H9 (cell line): Measurements from ENCODE around the gene MSI2. TPM values are rescaled to one million over a fixed set of nuclear protein-coding genes. Genes with fewer than 3 reads are reported as not detected.
A peak's percentile ranks its signal among the peaks of the same experiment; 100 is the strongest.

ENCODE experiments used
- DNase-seq: peaks from one replicate; pipeline ENCODE4 v3.0.0-alpha.2; 2017
- H2AFZ ChIP-seq: one replicate; pipeline ENCODE4 v1.6.1; 2013; ENCODE audit warnings: mild to moderate bottlenecking, low read length, control low read depth, moderate library complexity
- H2AK5ac ChIP-seq: 2 replicates; pipeline ENCODE4 v1.6.1; 2013; ENCODE audit warnings: low read length, control low read depth, mixed read lengths; ENCODE audit not compliant: insufficient read length
- H2BK120ac ChIP-seq: one replicate; pipeline ENCODE4 v1.6.1; 2013; ENCODE audit warnings: low read depth, mild to moderate bottlenecking, low read length, control low read depth, inconsistent platforms; ENCODE audit not compliant: poor library complexity, severe bottlenecking
- H2BK12ac ChIP-seq: 2 replicates; pipeline ENCODE4 v1.6.1; 2013; ENCODE audit warnings: low read length, control low read depth, mixed read lengths, low read depth; ENCODE audit not compliant: insufficient read length
- H2BK15ac ChIP-seq: 2 replicates; pipeline ENCODE4 v1.6.1; 2013; ENCODE audit warnings: low read depth, low read length, control low read depth
- H2BK20ac ChIP-seq: one replicate; pipeline ENCODE4 v1.6.1; 2013; ENCODE audit warnings: low read depth, mild to moderate bottlenecking, low read length, control low read depth, inconsistent platforms; ENCODE audit not compliant: poor library complexity, severe bottlenecking
- H2BK5ac ChIP-seq: 2 replicates; pipeline ENCODE4 v1.6.1; 2013; ENCODE audit warnings: low read length, control low read depth, mixed read lengths; ENCODE audit not compliant: insufficient read length
- H3K14ac ChIP-seq: 2 replicates; pipeline ENCODE4 v1.6.1; 2013; ENCODE audit warnings: low read length, control low read depth; ENCODE audit not compliant: insufficient read depth
- H3K18ac ChIP-seq: 2 replicates; pipeline ENCODE4 v1.6.1; 2013; ENCODE audit warnings: low read depth, mild to moderate bottlenecking, mixed read lengths, low read length, control low read depth; ENCODE audit not compliant: insufficient read length
- H3K23ac ChIP-seq: 2 replicates; pipeline ENCODE4 v1.6.1; 2013; ENCODE audit warnings: low read length, control low read depth, mixed read lengths, low read depth; ENCODE audit not compliant: insufficient read length
- H3K23me2 ChIP-seq: 2 replicates; pipeline ENCODE4 v1.6.1; 2013; ENCODE audit warnings: low read depth, mild to moderate bottlenecking, mixed read lengths, low read length, control low read depth; ENCODE audit not compliant: insufficient read length, poor library complexity, severe bottlenecking
- H3K27ac ChIP-seq: 2 replicates; pipeline ENCODE4 v1.5.1; 2013; ENCODE audit warnings: low read length, control low read depth, mixed read lengths, low read depth; ENCODE audit not compliant: insufficient read length
- H3K27me3 ChIP-seq: 2 replicates; pipeline ENCODE4 v1.6.1; 2013; ENCODE audit warnings: low read length, control low read depth, inconsistent platforms; ENCODE audit not compliant: insufficient read depth
- H3K4ac ChIP-seq: 2 replicates; pipeline ENCODE4 v1.6.1; 2013; ENCODE audit warnings: low read depth, mild to moderate bottlenecking, control low read depth, inconsistent platforms, low read length, moderate library complexity
- H3K4me1 ChIP-seq: 2 replicates; pipeline ENCODE4 v1.6.1; 2013; ENCODE audit warnings: low read length, control low read depth, inconsistent platforms; ENCODE audit not compliant: insufficient read depth
- H3K4me2 ChIP-seq: 2 replicates; pipeline ENCODE4 v1.6.1; 2013; ENCODE audit warnings: low read length, control low read depth, mixed read lengths; ENCODE audit not compliant: insufficient read length, insufficient read depth
- H3K56ac ChIP-seq: 2 replicates; pipeline ENCODE4 v1.6.1; 2013; ENCODE audit warnings: low read depth, mild to moderate bottlenecking, mixed read lengths, low read length, control low read depth; ENCODE audit not compliant: insufficient read length
- H3K79me1 ChIP-seq: 2 replicates; pipeline ENCODE4 v1.6.1; 2013; ENCODE audit warnings: low read depth, mild to moderate bottlenecking, moderate library complexity, low read length, control low read depth, inconsistent platforms; ENCODE audit not compliant: insufficient read depth, poor library complexity, severe bottlenecking
- H3K79me2 ChIP-seq: 2 replicates; pipeline ENCODE4 v1.6.1; 2013; ENCODE audit warnings: low read length, control low read depth, inconsistent platforms; ENCODE audit not compliant: insufficient read depth
- H3K9ac ChIP-seq: 2 replicates; pipeline ENCODE4 v1.6.1; 2013; ENCODE audit warnings: low read length, control low read depth, mixed read lengths; ENCODE audit not compliant: insufficient read length; ENCODE audit errors: extremely low read depth
- H3K9me3 ChIP-seq: one replicate; pipeline ENCODE4 v1.6.1; 2013; ENCODE audit warnings: low read depth, low read length, inconsistent platforms; ENCODE audit not compliant: control insufficient read depth
- H3T11ph ChIP-seq: one replicate; pipeline ENCODE4 v1.6.1; 2013; ENCODE audit warnings: mild to moderate bottlenecking, low read length, control low read depth, inconsistent platforms
- H4K20me1 ChIP-seq: one replicate; pipeline ENCODE4 v1.6.1; 2013; ENCODE audit not compliant: control insufficient read depth, insufficient read length, insufficient read depth
- H4K5ac ChIP-seq: 2 replicates; pipeline ENCODE4 v1.6.1; 2013; ENCODE audit warnings: low read depth, mild to moderate bottlenecking, mixed read lengths, low read length, control low read depth; ENCODE audit not compliant: insufficient read length
- H4K8ac ChIP-seq: replicated peaks from 2 replicates; pipeline ENCODE4 v1.6.1; 2013; ENCODE audit warnings: low read length, control low read depth, mixed read lengths, low read depth; ENCODE audit not compliant: insufficient read length
- H4K91ac ChIP-seq: 2 replicates; pipeline ENCODE4 v1.6.1; 2013; ENCODE audit warnings: low read depth, mild to moderate bottlenecking, moderate library complexity, mixed read lengths, low read length, control low read depth; ENCODE audit not compliant: insufficient read length
- H3K27ac Mint-ChIP-seq, 3 experiments: 2 replicates in 2 of 3; 3 replicates in 1 of 3; pipeline ENCODE4 v1.8.0; 2020 to 2021; ENCODE audit warnings: mixed read lengths in 3 of 3, mild to moderate bottlenecking in 1 of 3, moderate library complexity in 1 of 3
- H3K27me3 Mint-ChIP-seq: 2 replicates; pipeline ENCODE4 v1.8.0; 2021; ENCODE audit warnings: low read depth, mild to moderate bottlenecking, moderate library complexity, mixed read lengths
- H3K36me3 Mint-ChIP-seq, 3 experiments: 2 replicates in 2 of 3; 3 replicates in 1 of 3; pipeline ENCODE4 v1.8.0; 2020 to 2021; ENCODE audit warnings: low read depth in 3 of 3, mixed read lengths in 3 of 3; ENCODE audit not compliant: insufficient read depth in 1 of 3
- H3K4me1 Mint-ChIP-seq, 2 experiments: 2 replicates each; pipeline ENCODE4 v1.8.0; 2020; ENCODE audit warnings: mixed read lengths in 2 of 2
- H3K4me3 Mint-ChIP-seq, 2 experiments: 2 replicates in 1 of 2; 3 replicates in 1 of 2; pipeline ENCODE4 v1.8.0; 2020 to 2021; ENCODE audit warnings: mild to moderate bottlenecking in 2 of 2, mixed read lengths in 2 of 2, moderate library complexity in 1 of 2
- H3K9me3 Mint-ChIP-seq, 2 experiments: 2 replicates in 1 of 2; 3 replicates in 1 of 2; pipeline ENCODE4 v1.8.0; 2020; ENCODE audit warnings: mild to moderate bottlenecking in 2 of 2, mixed read lengths in 2 of 2, moderate library complexity in 1 of 2
- WGBS: extraction: QIAGEN DNeasy Blood & Tissue Kit; methylation state at CpG from one replicate; pipeline ENCODE4 v1.1.7; 2013; ENCODE audit warnings: missing lambda C conversion rate, low lambda C conversion rate, mixed read lengths; ENCODE audit not compliant: insufficient read length; ENCODE audit errors: extremely low coverage; 5-methylcytosine and 5-hydroxymethylcytosine counted together
- total RNA-seq: library from RNA; stranded (reverse); gene quantifications from 2 replicates; pipeline ENCODE4 v1.2.1, GENCODE V29; 2021
- TF ChIP-seq, protein P1 (sequence below): fragments of 200-600 bp; sonication (generic); conservative IDR thresholded peaks from 3 replicates; pipeline ENCODE4 v1.8.0; 2021; ENCODE audit warnings: antibody characterized with exemption, mild to moderate bottlenecking

Gene MSI2
- total RNA-seq, 1 experiment from 2014 or later, result 98.5 TPM

GRCh38 chr17:57578608-57579225 is 322.4 kb downstream of the MSI2 start:
- H3K23me2 ChIP-seq, result no peaks in the 10 kb centered on the region
- no peak overlapping the region for H2BK15ac ChIP-seq
- no peaks in the 10 kb centered on the region for H3K27me3 ChIP-seq
- TF ChIP-seq, protein P1, sequence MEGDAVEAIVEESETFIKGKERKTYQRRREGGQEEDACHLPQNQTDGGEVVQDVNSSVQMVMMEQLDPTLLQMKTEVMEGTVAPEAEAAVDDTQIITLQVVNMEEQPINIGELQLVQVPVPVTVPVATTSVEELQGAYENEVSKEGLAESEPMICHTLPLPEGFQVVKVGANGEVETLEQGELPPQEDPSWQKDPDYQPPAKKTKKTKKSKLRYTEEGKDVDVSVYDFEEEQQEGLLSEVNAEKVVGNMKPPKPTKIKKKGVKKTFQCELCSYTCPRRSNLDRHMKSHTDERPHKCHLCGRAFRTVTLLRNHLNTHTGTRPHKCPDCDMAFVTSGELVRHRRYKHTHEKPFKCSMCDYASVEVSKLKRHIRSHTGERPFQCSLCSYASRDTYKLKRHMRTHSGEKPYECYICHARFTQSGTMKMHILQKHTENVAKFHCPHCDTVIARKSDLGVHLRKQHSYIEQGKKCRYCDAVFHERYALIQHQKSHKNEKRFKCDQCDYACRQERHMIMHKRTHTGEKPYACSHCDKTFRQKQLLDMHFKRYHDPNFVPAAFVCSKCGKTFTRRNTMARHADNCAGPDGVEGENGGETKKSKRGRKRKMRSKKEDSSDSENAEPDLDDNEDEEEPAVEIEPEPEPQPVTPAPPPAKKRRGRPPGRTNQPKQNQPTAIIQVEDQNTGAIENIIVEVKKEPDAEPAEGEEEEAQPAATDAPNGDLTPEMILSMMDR, result no peak
- H4K5ac ChIP-seq, result no peak overlapping the region
- H3K4me1 ChIP-seq, result peaks cover 2% of the 10 kb centered on the region; the same call in 1 of the 2 replicates
- peak overlapping the region in 1 of 3 experiments; percentile 93; a peak in 1 of 7 replicates for H3K27ac Mint-ChIP-seq
- no peak for DNase-seq
- no peak overlapping the region for H3K4ac ChIP-seq
- no peak overlapping the region for H3K4me2 ChIP-seq
- no peak overlapping the region for H3K9ac ChIP-seq
- no peak overlapping the region for H2BK12ac ChIP-seq
- H4K8ac ChIP-seq, result no peak overlapping the region
- H3K56ac ChIP-seq, result no peak overlapping the region
- H3K4me1 Mint-ChIP-seq, result peaks cover 24 to 44% of the 10 kb centered on the region in 2 experiments
- H3K9me3 Mint-ChIP-seq, result no peaks in the 10 kb centered on the region
- no peak overlapping the region for H3K14ac ChIP-seq
- no peaks in the 10 kb centered on the region for H3K27me3 Mint-ChIP-seq
- no peak overlapping the region for H4K91ac ChIP-seq
- H3K4me3 Mint-ChIP-seq, result no peak overlapping the region
- H3T11ph ChIP-seq, result no peak overlapping the region
- no peak overlapping the region for H2BK120ac ChIP-seq
- H3K9me3 ChIP-seq, result no peaks in the 10 kb centered on the region
- no peak overlapping the region for H2AK5ac ChIP-seq
- H2BK5ac ChIP-seq, result no peak overlapping the region
- H2AFZ ChIP-seq, result no peak overlapping the region
- WGBS, result no CpG with 5 or more reads among the region's 5 CpGs
- H3K18ac ChIP-seq, result no peak overlapping the region
- no peaks in the 10 kb centered on the region for H3K79me1 ChIP-seq
- H3K79me2 ChIP-seq, result no peaks in the 10 kb centered on the region
- no peaks in the 10 kb centered on the region for H3K36me3 Mint-ChIP-seq
- H3K23ac ChIP-seq, result no peak overlapping the region
- no peak overlapping the region for H3K27ac ChIP-seq
- no peaks in the 10 kb centered on the region for H4K20me1 ChIP-seq
- no peak overlapping the region for H2BK20ac ChIP-seq
